Endothelial cell (in vitro differentiated cells): ENCODE measurements around the gene CNN2. TPM values are rescaled to one million over a fixed set of nuclear protein-coding genes. Genes with fewer than 3 reads are reported as not detected.

Experiments used
- DNase-seq: peaks from one replicate; pipeline ENCODE4 v3.0.0; 2021; ENCODE audit warnings: low spot score
- H3K27ac Mint-ChIP-seq: one replicate; pipeline ENCODE4 v1.8.0; 2021; ENCODE audit warnings: mixed read lengths, inconsistent platforms; ENCODE audit not compliant: unreplicated experiment
- H3K27me3 Mint-ChIP-seq: one replicate; pipeline ENCODE4 v1.8.0; 2021; ENCODE audit warnings: mild to moderate bottlenecking, moderate library complexity, mixed read lengths, inconsistent platforms; ENCODE audit not compliant: unreplicated experiment
- H3K36me3 Mint-ChIP-seq: one replicate; pipeline ENCODE4 v1.8.0; 2021; ENCODE audit warnings: mild to moderate bottlenecking, low read depth, mixed read lengths, inconsistent platforms; ENCODE audit not compliant: unreplicated experiment
- H3K4me1 Mint-ChIP-seq: one replicate; pipeline ENCODE4 v1.8.0; 2021; ENCODE audit warnings: mild to moderate bottlenecking, mixed read lengths, inconsistent platforms; ENCODE audit not compliant: unreplicated experiment
- H3K4me3 Mint-ChIP-seq: one replicate; pipeline ENCODE4 v1.8.0; 2021; ENCODE audit warnings: mild to moderate bottlenecking, mixed read lengths, inconsistent platforms; ENCODE audit not compliant: unreplicated experiment
- H3K9me3 Mint-ChIP-seq: one replicate; pipeline ENCODE4 v1.8.0; 2021; ENCODE audit warnings: mixed read lengths, inconsistent platforms; ENCODE audit not compliant: unreplicated experiment
- CTCF ChIP-seq: fragments of 200-600 bp; sonication (generic); IDR thresholded peaks from one replicate; pipeline ENCODE4 v1.5.0; 2021; ENCODE audit warnings: antibody characterized with exemption; ENCODE audit not compliant: unreplicated experiment
- total RNA-seq: library from RNA; stranded (reverse); fragmentation: NEBNext Ultra II Directional; extraction: Animal tissue kit (Norgen Biotek cat#: 25700); gene quantifications from one replicate; pipeline ENCODE4 v1.2.1, GENCODE V29; 2021; ENCODE audit not compliant: unreplicated experiment

Gene CNN2
- total RNA-seq, 1 donor from 2014 or later, result 456 TPM

GRCh38 chr19:1073956-1074517 lies 47.6 kb downstream of the CNN2 start:
- Mint-ChIP-seq H3K27ac (no peak overlapping the region), H3K9me3 (no peaks in the 10 kb centered on the region), H3K4me3 (no peak overlapping the region), H3K27me3 (peaks cover 16% of the 10 kb centered on the region), H3K36me3 (peaks cover 5% of the 10 kb centered on the region), H3K4me1 (peaks cover 5% of the 10 kb centered on the region)
- DNase-seq, result no peak
- TF ChIP-seq CTCF, result no peak

- Mint-ChIP-seq H3K27ac (no peak overlapping the region), H3K4me1 (peaks cover 3% of the 10 kb centered on the region), H3K9me3 (no peaks in the 10 kb centered on the region), H3K4me3 (no peak overlapping the region), H3K27me3 (peaks cover 16% of the 10 kb centered on the region), H3K36me3 (peaks cover 5% of the 10 kb centered on the region)
- no peak for DNase-seq
- TF ChIP-seq CTCF, result no peak
These were observed 48.3 kb downstream of the CNN2 start for GRCh38 chr19:1074544-1075283.

- no peak overlapping the region for H3K4me3 Mint-ChIP-seq
These were observed 49.6 kb downstream of the CNN2 start for GRCh38 chr19:1076046-1076386.

GRCh38 chr19:1076951-1077350 lies 50.5 kb downstream of the CNN2 start:
- Mint-ChIP-seq H3K4me3 (no peak overlapping the region), H3K4me1 (no peaks in the 10 kb centered on the region), H3K36me3 (peaks cover 5% of the 10 kb centered on the region), H3K27ac (no peak overlapping the region), H3K27me3 (peaks cover 12% of the 10 kb centered on the region), H3K9me3 (no peaks in the 10 kb centered on the region)
- DNase-seq, result no peak
- no peak for TF ChIP-seq CTCF

More at GRCh38 chr19:1076046-1076386, 49.6 kb downstream of the CNN2 start:
- no peak for TF ChIP-seq CTCF
- Mint-ChIP-seq H3K4me1 (peaks cover 3% of the 10 kb centered on the region), H3K27ac (peak overlapping the region; percentile 45), H3K27me3 (peaks cover 16% of the 10 kb centered on the region), H3K9me3 (no peaks in the 10 kb centered on the region), H3K36me3 (peaks cover 5% of the 10 kb centered on the region)
- DNase-seq, result no peak

GRCh38 chr19:1079566-1080111 lies 53.2 kb downstream of the CNN2 start:
- Mint-ChIP-seq H3K36me3 (peaks cover 5% of the 10 kb centered on the region), H3K4me1 (no peaks in the 10 kb centered on the region), H3K9me3 (no peaks in the 10 kb centered on the region), H3K27me3 (peaks cover 12% of the 10 kb centered on the region), H3K4me3 (no peak overlapping the region), H3K27ac (no peak overlapping the region)
- no peak for TF ChIP-seq CTCF
- no peak for DNase-seq
